GM23338 (cell line): ENCODE measurements around the gene ASPG. TPM values are rescaled to one million over a fixed set of nuclear protein-coding genes. Genes with fewer than 3 reads are reported as not detected.

Experiments
- ATAC-seq: fragments of 200-7000 bp; cut with Tn5 transposase; 3 replicates; pipeline ENCODE4 v1.9.1; 2020
- DNase-seq: peaks from one replicate; pipeline ENCODE4 v3.0.0-alpha.2; 2015; ENCODE audit warnings: low spot score
- H2AFZ ChIP-seq: fragments of 200-600 bp; sonication (generic); 2 replicates; pipeline ENCODE4 v1.8.0; 2016; ENCODE audit warnings: antibody characterized with exemption, mild to moderate bottlenecking, moderate library complexity
- H3F3A ChIP-seq: fragments of 200-600 bp; sonication (generic); replicated peaks from 2 replicates; pipeline ENCODE4 v1.8.0; 2017; ENCODE audit warnings: antibody characterized with exemption, mixed run types, low read depth
- H3K27ac ChIP-seq: fragments of 200-600 bp; sonication (generic); 2 replicates; pipeline ENCODE4 v1.6.1; 2016; ENCODE audit warnings: low read depth
- H3K27me3 ChIP-seq: fragments of 200-600 bp; sonication (generic); 2 replicates; pipeline ENCODE4 v1.8.0; 2016; ENCODE audit warnings: mild to moderate bottlenecking, mixed run types, moderate library complexity; ENCODE audit not compliant: insufficient read depth
- H3K36me3 ChIP-seq: fragments of 200-600 bp; sonication (generic); 2 replicates; pipeline ENCODE4 v1.8.0; 2016; ENCODE audit warnings: mild to moderate bottlenecking; ENCODE audit not compliant: insufficient read depth
- H3K4me1 ChIP-seq: fragments of 200-600 bp; sonication (generic); 2 replicates; pipeline ENCODE4 v1.8.0; 2016; ENCODE audit warnings: mild to moderate bottlenecking, moderate library complexity; ENCODE audit not compliant: insufficient read depth
- H3K4me2 ChIP-seq: fragments of 200-600 bp; sonication (generic); 2 replicates; pipeline ENCODE4 v1.7.1; 2017; ENCODE audit warnings: mixed run types
- H3K4me3 ChIP-seq: fragments of 200-600 bp; sonication (generic); 2 replicates; pipeline ENCODE4 v1.6.1; 2016; ENCODE audit warnings: mixed run types
- H3K79me2 ChIP-seq: fragments of 200-600 bp; sonication (generic); replicated peaks from 2 replicates; pipeline ENCODE4 v1.8.0; 2017; ENCODE audit warnings: mild to moderate bottlenecking; ENCODE audit not compliant: insufficient read depth
- H3K9me2 ChIP-seq: fragments of 200-600 bp; sonication (generic); 2 replicates; pipeline ENCODE4 v1.8.0; 2017; ENCODE audit not compliant: insufficient read depth
- H4K20me1 ChIP-seq: fragments of 200-600 bp; sonication (generic); replicated peaks from 2 replicates; pipeline ENCODE4 v1.8.0; 2017; ENCODE audit warnings: mild to moderate bottlenecking; ENCODE audit not compliant: insufficient read depth
- H3K27ac Mint-ChIP-seq: 2 replicates; pipeline ENCODE4 v1.8.0; 2020; ENCODE audit warnings: inconsistent platforms, mild to moderate bottlenecking, moderate library complexity, mixed read lengths
- H3K27me3 Mint-ChIP-seq: 3 replicates; pipeline ENCODE4 v1.8.0; 2022; ENCODE audit warnings: low read depth, mild to moderate bottlenecking, moderate library complexity, mixed read lengths, inconsistent platforms; ENCODE audit not compliant: insufficient read depth, poor library complexity
- H3K36me3 Mint-ChIP-seq: 3 replicates; pipeline ENCODE4 v1.8.0; 2021; ENCODE audit warnings: low read depth, mild to moderate bottlenecking, inconsistent platforms, moderate library complexity, mixed read lengths
- H3K4me1 Mint-ChIP-seq: 3 replicates; pipeline ENCODE4 v1.8.0; 2020; ENCODE audit warnings: mild to moderate bottlenecking, inconsistent platforms, mixed read lengths
- H3K4me3 Mint-ChIP-seq: 3 replicates; pipeline ENCODE4 v1.8.0; 2021; ENCODE audit warnings: moderate library complexity, mild to moderate bottlenecking, inconsistent platforms, mixed read lengths
- H3K9me3 Mint-ChIP-seq: 3 replicates; pipeline ENCODE4 v1.8.0; 2020; ENCODE audit warnings: moderate library complexity, mild to moderate bottlenecking, inconsistent platforms, mixed read lengths
- CREB1 ChIP-seq: fragments of 250-450 bp; sonication (Bioruptor Pico); IDR thresholded peaks from 2 replicates; pipeline ENCODE4 v1.5.0; 2020; ENCODE audit warnings: low read depth, mild to moderate bottlenecking, moderate library complexity
- CTCF ChIP-seq, 2 experiments: fragments of 200-600 bp in 1 of 2; sonication (generic) in 1 of 2; conservative IDR thresholded peaks; 2 replicates each; pipeline versions ENCODE4 v1.5.1 to v1.6.1; 2016 to 2017; ENCODE audit warnings: antibody characterized with exemption in 2 of 2, low read depth in 2 of 2, mild to moderate bottlenecking in 2 of 2, moderate library complexity in 1 of 2
- ETS1 ChIP-seq: IDR thresholded peaks from 2 replicates; pipeline ENCODE4 v1.6.1; 2016; ENCODE audit warnings: antibody characterized with exemption
- EZH2 ChIP-seq: fragments of 200-600 bp; sonication (generic); IDR thresholded peaks from one replicate; pipeline ENCODE4 v1.8.0; 2017; ENCODE audit warnings: antibody characterized with exemption, mild to moderate bottlenecking, low read depth; ENCODE audit not compliant: unreplicated experiment
- EZH2phosphoT487 ChIP-seq: fragments of 200-600 bp; sonication (generic); IDR thresholded peaks from one replicate; pipeline ENCODE4 v1.8.1; 2018; ENCODE audit warnings: antibody characterized with exemption; ENCODE audit not compliant: unreplicated experiment
- JUNB ChIP-seq: IDR thresholded peaks from one replicate; pipeline ENCODE4 v1.6.1; 2016; ENCODE audit warnings: antibody characterized with exemption; ENCODE audit not compliant: unreplicated experiment
- NANOG ChIP-seq: IDR thresholded peaks from 2 replicates; pipeline ENCODE4 v1.6.1; 2016; ENCODE audit warnings: antibody characterized with exemption, borderline replicate concordance
- POLR2AphosphoS5 ChIP-seq: IDR thresholded peaks from 2 replicates; pipeline ENCODE4 v1.6.1; 2016; ENCODE audit warnings: antibody characterized with exemption, low read depth
- ZNF114 ChIP-seq: fragments of 250-450 bp; sonication (Bioruptor Pico); IDR thresholded peaks from 2 replicates; pipeline ENCODE4 v1.5.0; 2020; ENCODE audit warnings: mild to moderate bottlenecking, moderate library complexity
- long read RNA-seq: library from polyadenylated mRNA; unstranded; transcript quantifications from one replicate; pipeline ENCODE4 v2.0.0, GENCODE V29; 2020; ENCODE audit not compliant: unreplicated experiment
- polyA plus RNA-seq: library from polyadenylated mRNA; unstranded; fragments of >200 nt; fragmentation: Nextera tagmentation; extraction: Ambion mirVana; gene quantifications from 2 replicates; pipeline ENCODE4 v1.2.1, GENCODE V29; 2016
- total RNA-seq: library from RNA; depleted of rRNA; stranded (reverse); fragments of >200 nt; shearing (Covaris generic); gene quantifications from 2 replicates; pipeline ENCODE4 v1.2.3, GENCODE V29; 2014; rRNA removed

ASPG gene
- total RNA-seq: 1.4 and 6.2 TPM in 2 replicates
- 0.61 and 1.1 TPM in 2 replicates for polyA plus RNA-seq
- long read RNA-seq, partial matches to known transcripts: 0 of 1 reads
- long read RNA-seq, other reads (novel, unspliced or antisense): 1 of 1 reads

GRCh38 chr14:104085032-104085888 lies at the start of gene ASPG:
TSS of gene ASPG (plus strand) at chr14:104085700. CDS start at chr14:104085771, 71 bp downstream.
- peak within 1 kb of the TSS; percentile 90 for H2AFZ ChIP-seq
- peak within 1 kb of the TSS; percentile 62 for H3K4me3 ChIP-seq
- ATAC-seq: peak; percentile 82

GRCh38 chr14:104036212-104036611 lies 49.3 kb upstream of the ASPG start:
- Histone ChIP-seq H3K27ac (no peak overlapping the region), H2AFZ (no peak overlapping the region), H3K27me3 (no peaks in the 10 kb centered on the region), H3K4me2 (no peak overlapping the region), H3K4me1 (no peaks in the 10 kb centered on the region), H4K20me1 (no peaks in the 10 kb centered on the region), H3F3A (no peaks in the 10 kb centered on the region), H3K36me3 (no peaks in the 10 kb centered on the region), H3K4me3 (no peak overlapping the region), H3K79me2 (no peaks in the 10 kb centered on the region), H3K9me2 (no peaks in the 10 kb centered on the region)
- DNase-seq: no peak
- no peaks in the 10 kb centered on the region for H3K9me3 Mint-ChIP-seq
- H3K27ac Mint-ChIP-seq: no peak overlapping the region
- no peaks in the 10 kb centered on the region for H3K36me3 Mint-ChIP-seq
- H3K4me3 Mint-ChIP-seq: no peak overlapping the region
- ATAC-seq: no peak
- peaks cover 9% of the 10 kb centered on the region for H3K27me3 Mint-ChIP-seq
- no peaks in the 10 kb centered on the region; the same call in 2 of the 3 replicates for H3K4me1 Mint-ChIP-seq
- TF ChIP-seq POLR2AphosphoS5: no peak
- TF ChIP-seq JUNB: no peak
- TF ChIP-seq CREB1 (CRISPR knock-in tag): no peak
- TF ChIP-seq EZH2phosphoT487: no peak
- TF ChIP-seq CTCF (conservative IDR thresholded peaks at IDR 0.05; ENCODE audit: low read depth in 2 of 2): no peak
- TF ChIP-seq ZNF114 (CRISPR knock-in tag): no peak
- TF ChIP-seq NANOG: no peak
- no peak for TF ChIP-seq ETS1
- no peak for TF ChIP-seq EZH2

More at GRCh38 chr14:104085032-104085888, at the start of gene ASPG:
- Histone ChIP-seq H4K20me1 (no peaks in the 10 kb centered on the region), H3K27ac (no peak within 1 kb of the TSS), H3K4me2 (peak within 1 kb of the TSS; percentile 86), H3K79me2 (no peaks in the 10 kb centered on the region), H3K4me1 (0 out of 2 replicates have a peak, but pooled peaks cover 3% of the 10 kb centered on the region), H3F3A (no peaks in the 10 kb centered on the region), H3K27me3 (peaks cover 8% of the 10 kb centered on the region; the same call in 1 of the 2 replicates), H3K36me3 (no peaks in the 10 kb centered on the region), H3K9me2 (no peaks in the 10 kb centered on the region)
- Mint-ChIP-seq H3K4me3 (peak within 1 kb of the TSS; percentile 56), H3K4me1 (peaks cover 5% of the 10 kb centered on the region; the same call in 2 of the 3 replicates), H3K36me3 (no peaks in the 10 kb centered on the region; the same call in 2 of the 3 replicates), H3K9me3 (no peaks in the 10 kb centered on the region; the same call in 2 of the 3 replicates), H3K27me3 (peaks cover 19% of the 10 kb centered on the region), H3K27ac (no peak within 1 kb of the TSS; the same call in 1 of the 2 replicates)
- peak; percentile 83 for DNase-seq
- no peak for TF ChIP-seq ETS1
- TF ChIP-seq CTCF (conservative IDR thresholded peaks at IDR 0.05; ENCODE audit: low read depth in 2 of 2): peak in 1 of 2 experiments; percentile 51; a peak in 2 of 4 replicates
